H1 (cell line): ENCODE results near the gene IST1. TPM values are rescaled to one million over a fixed set of nuclear protein-coding genes. Genes with fewer than 3 reads are reported as not detected.

Experiments used
- SAP30 ChIP-seq: fragments of 300-600 bp; sonication (generic); IDR thresholded peaks from 2 replicates; pipeline ENCODE4 v1.7.1; 2012; ENCODE audit warnings: low read length, moderate library complexity, mild to moderate bottlenecking, inconsistent platforms; ENCODE audit not compliant: insufficient read depth, insufficient replicate concordance
- polyA plus RNA-seq, 7 experiments: library from polyadenylated mRNA; depleted of rRNA in 3 of 7; stranded (reverse) in 5 of 7; unstranded in 2 of 7; fragments of >200 nt in 5 of 7; fragments of 200-250 nt in 2 of 7; gene quantifications; 1 replicate in 5 of 7; 2 replicates in 1 of 7; 4 replicates in 1 of 7; pipeline versions ENCODE4 v1.2.1 to v1.2.3, GENCODE V29; 2011 to 2013; ENCODE audit warnings: missing spikeins in 2 of 7, mixed read lengths in 2 of 7
- total RNA-seq: library from RNA; stranded (reverse); fragmentation: NEBNext Ultra II Directional; extraction: Animal tissue kit (Norgen Biotek cat#: 25700); gene quantifications from 2 replicates; pipeline ENCODE4 v1.2.1, GENCODE V29; 2021

IST1 gene
- total and polyA plus RNA-seq, 2 of the 8 experiments (the other 6 are each of a cell fraction or from before 2014, with no cell fraction given): 190 to 248 TPM

DNA sequence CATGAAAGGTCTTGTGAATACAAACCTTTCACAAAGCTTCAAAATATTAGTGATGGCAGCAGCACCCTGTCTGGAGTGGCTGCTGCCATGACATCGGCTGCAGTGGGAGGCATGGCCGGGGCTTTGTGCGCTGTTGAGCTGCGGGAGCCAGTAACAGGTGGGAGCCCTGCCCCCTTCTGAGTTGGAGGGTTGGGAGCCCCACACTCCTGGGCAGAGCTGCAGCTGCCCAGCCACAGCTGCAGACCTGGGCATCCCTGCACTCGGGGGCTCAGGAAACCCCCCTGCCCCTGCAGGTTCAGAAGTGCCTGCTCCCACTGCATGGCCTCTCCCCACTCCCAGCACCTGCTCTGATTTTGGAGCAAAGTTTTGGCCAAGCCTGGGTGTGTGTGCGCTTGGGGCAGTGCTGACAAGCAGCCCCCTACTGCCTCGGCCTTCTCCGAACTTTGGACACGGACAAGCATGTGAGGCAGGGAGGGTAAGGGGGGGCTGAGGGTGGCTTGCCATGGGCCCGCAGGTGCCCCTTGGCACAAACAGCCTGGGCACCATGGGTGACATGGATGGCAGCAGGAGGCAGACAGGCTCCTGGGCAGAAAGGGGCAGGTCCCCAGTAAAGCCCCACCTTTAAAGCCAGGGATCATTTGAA lies 42.7 kb downstream of the IST1 start (continued):
- TF ChIP-seq SAP30: no peak
